ENCODE measurements around the gene NOSTRIN.

DNA sequence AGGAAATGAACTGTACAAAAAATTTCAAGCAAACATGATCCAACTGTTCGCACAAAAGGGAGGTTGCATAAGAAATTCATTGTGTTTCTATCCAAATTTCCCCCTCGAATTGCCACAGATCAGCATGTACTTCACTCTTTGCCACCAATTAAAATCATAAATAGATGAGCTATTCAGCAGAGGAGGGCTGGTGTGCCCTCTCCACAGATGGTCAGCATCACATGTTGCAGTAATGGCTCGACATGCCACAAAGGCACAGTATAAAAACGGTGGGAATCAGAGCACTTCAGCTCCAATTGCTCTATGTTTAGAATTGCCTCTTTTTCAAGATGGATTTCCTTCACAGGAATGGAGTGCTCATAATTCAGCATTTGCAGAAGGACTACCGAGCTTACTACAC is 98.6 kb downstream of the NOSTRIN start, which contains the start of gene G6PC2:
- TF ChIP-seq, protein P1, sequence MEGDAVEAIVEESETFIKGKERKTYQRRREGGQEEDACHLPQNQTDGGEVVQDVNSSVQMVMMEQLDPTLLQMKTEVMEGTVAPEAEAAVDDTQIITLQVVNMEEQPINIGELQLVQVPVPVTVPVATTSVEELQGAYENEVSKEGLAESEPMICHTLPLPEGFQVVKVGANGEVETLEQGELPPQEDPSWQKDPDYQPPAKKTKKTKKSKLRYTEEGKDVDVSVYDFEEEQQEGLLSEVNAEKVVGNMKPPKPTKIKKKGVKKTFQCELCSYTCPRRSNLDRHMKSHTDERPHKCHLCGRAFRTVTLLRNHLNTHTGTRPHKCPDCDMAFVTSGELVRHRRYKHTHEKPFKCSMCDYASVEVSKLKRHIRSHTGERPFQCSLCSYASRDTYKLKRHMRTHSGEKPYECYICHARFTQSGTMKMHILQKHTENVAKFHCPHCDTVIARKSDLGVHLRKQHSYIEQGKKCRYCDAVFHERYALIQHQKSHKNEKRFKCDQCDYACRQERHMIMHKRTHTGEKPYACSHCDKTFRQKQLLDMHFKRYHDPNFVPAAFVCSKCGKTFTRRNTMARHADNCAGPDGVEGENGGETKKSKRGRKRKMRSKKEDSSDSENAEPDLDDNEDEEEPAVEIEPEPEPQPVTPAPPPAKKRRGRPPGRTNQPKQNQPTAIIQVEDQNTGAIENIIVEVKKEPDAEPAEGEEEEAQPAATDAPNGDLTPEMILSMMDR (IDR thresholded peaks at IDR 0.05): no peak
- no peak for TF ChIP-seq POLR2AphosphoS5 (IDR thresholded peaks at IDR 0.05)
- TF ChIP-seq POLR2A (IDR thresholded peaks at IDR 0.05): no peak

Measured in sigmoid colon (tissue), 4 donors.